ENCODE measurements around the gene ZCWPW1. TPM values are rescaled to one million over a fixed set of nuclear protein-coding genes. Genes with fewer than 3 reads are reported as not detected.
A peak's percentile ranks its signal among the peaks of the same experiment; 100 is the strongest.

The ZCWPW1 gene
- total and polyA plus RNA-seq, 2 of the 13 experiments (the other 11 are each of a cell fraction or from before 2014, with no cell fraction given) = 2.4 to 2.5 TPM

DNA sequence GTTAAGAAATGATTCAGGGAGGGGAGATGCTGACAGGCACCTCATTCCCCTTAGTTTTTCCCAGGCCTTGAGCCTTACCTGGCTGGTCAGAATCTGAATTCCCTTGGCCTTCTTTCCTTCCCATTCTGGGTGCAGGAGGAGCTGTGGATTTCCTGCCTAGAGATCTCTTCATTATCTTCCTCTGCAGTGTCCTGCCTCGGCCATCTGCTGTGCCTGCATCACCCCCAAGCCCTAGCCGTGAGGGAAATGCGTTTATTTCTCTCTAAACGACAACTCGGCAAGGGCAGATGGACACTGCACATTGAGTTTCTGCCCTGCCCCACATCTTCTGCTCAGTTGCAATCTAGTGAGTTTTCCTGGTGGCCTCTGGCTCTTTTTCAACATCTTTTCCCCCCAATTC is 26.7 kb downstream of the ZCWPW1 start:
- H3K27me3 ChIP-seq (ENCODE audit: control insufficient read depth in 1 of 2, insufficient read depth in 2 of 2, low read length in 2 of 2) = peaks cover 1 to 14% of the 10 kb centered on the region in 2 experiments; a peak in 3 of 5 replicates
- H3K4me1 ChIP-seq (ENCODE audit: insufficient read depth, low read length) = peaks cover 17% of the 10 kb centered on the region
- no peaks in the 10 kb centered on the region for H4K20me1 ChIP-seq (ENCODE audit: insufficient read depth, low read length)
- H2AFZ ChIP-seq (ENCODE audit: low read length) = no peak overlapping the region
- intact Hi-C loops (cut with micrococcal nuclease; ENCODE audit: unreplicated experiment) (no loop called here), in situ Hi-C loops (cut with HindIII; ENCODE audit: extremely low pct_ligation_motif_present, low pct_unique_long_range_greater_than_20kb) (no loop called here)
- WGBS (ENCODE audit: low lambda C conversion rate) = 20% methylated on average over 5 of the region's 5 CpGs
- no peak for DNase-seq (ENCODE audit: low spot score)
- BruUV-seq (replicated peaks) = no TSS peak
- no peak overlapping the region for H3K27ac ChIP-seq (ENCODE audit: extremely low read length, insufficient read depth, low read length)
- H3K36me3 ChIP-seq (replicated peaks in 1 of 2; ENCODE audit: control insufficient read depth in 1 of 2, insufficient read depth in 2 of 2, low read length in 2 of 2) = no peaks in the 10 kb centered on the region
- H3K9ac ChIP-seq (ENCODE audit: insufficient read depth, low read depth, low read length) = no peak overlapping the region
- TF ChIP-seq TSC22D2 (CRISPR knock-in tag; IDR thresholded peaks at IDR 0.05; ENCODE audit: borderline replicate concordance) (no peak), ARNTL (CRISPR knock-in tag; IDR thresholded peaks at IDR 0.05) (no peak)
- no peaks in the 10 kb centered on the region for H3K79me2 ChIP-seq (ENCODE audit: insufficient read depth, low read length)
- ChIA-PET POLR2A (interaction anchor here (1.2 kb wide), 1 partner anchor 27 kb away, joined by 5 read pairs; the partner anchor contains the start of gene ZCWPW1), CTCF (ENCODE audit: low intra/inter-chr PET ratio, low total read pairs) (no interaction called here)
- H3K4me2 ChIP-seq (ENCODE audit: low read depth, low read length) = no peak overlapping the region
- no peaks in the 10 kb centered on the region for H3K9me3 ChIP-seq (ENCODE audit: low read length)
- no peak for FAIRE-seq
- no peak for ATAC-seq
- H3K4me3 ChIP-seq (replicated peaks in 1 of 3; ENCODE audit: insufficient read depth in 1 of 3, low read depth in 2 of 3, low read length in 3 of 3) = no peak overlapping the region

DNA sequence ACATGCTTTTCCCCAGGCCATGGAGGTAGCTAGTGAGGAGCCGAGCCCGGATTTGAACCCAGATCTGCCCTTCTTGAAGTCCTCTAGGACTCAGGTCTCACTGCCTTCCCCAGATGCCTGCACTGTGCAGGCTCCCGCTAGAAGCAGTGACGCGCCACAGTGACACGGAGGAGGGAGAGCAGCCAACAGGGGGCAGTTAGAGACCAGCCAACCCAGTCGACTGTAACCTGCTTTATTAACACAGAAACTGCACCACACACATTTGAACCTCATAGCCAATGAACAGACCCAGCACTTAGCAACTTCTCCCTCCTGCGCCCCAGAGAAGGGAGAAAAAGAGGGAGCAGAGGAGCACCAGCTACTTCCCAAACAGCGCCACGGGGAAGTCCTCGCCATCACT is 27.8 kb downstream of the ZCWPW1 start:
- H3K9ac ChIP-seq (ENCODE audit: insufficient read depth, low read depth, low read length) = no peak overlapping the region
- ChIA-PET CTCF (ENCODE audit: low intra/inter-chr PET ratio, low total read pairs) (interaction anchor here (1.4 kb wide), 1 partner anchor 50 kb away, joined by 4 read pairs; no protein-coding TSS in a partner anchor), POLR2A (interaction anchor here (1.2 kb wide), 1 partner anchor 28 kb away, joined by 5 read pairs; the partner anchor contains the start of gene ZCWPW1)
- no peak overlapping the region for H3K4me3 ChIP-seq (replicated peaks in 1 of 3; ENCODE audit: insufficient read depth in 1 of 3, low read depth in 2 of 3, low read length in 3 of 3)
- no peak overlapping the region for H2AFZ ChIP-seq (ENCODE audit: low read length)
- peaks cover 1 to 4% of the 10 kb centered on the region in 2 experiments; a peak in 2 of 5 replicates for H3K27me3 ChIP-seq (ENCODE audit: control insufficient read depth in 1 of 2, insufficient read depth in 2 of 2, low read length in 2 of 2)
- no peaks in the 10 kb centered on the region for H3K79me2 ChIP-seq (ENCODE audit: insufficient read depth, low read length)
- H4K20me1 ChIP-seq (ENCODE audit: insufficient read depth, low read length) = no peaks in the 10 kb centered on the region
- no peak overlapping the region for H3K27ac ChIP-seq (ENCODE audit: extremely low read length, insufficient read depth, low read length)
- peak; percentile 94 for ATAC-seq
- no peaks in the 10 kb centered on the region for H3K9me3 ChIP-seq (ENCODE audit: low read length)
- intact Hi-C loops (cut with micrococcal nuclease; ENCODE audit: unreplicated experiment) = no loop called here
- peak; percentile 42 for DNase-seq (ENCODE audit: low spot score)
- no peak for FAIRE-seq
- BruUV-seq (replicated peaks) = no TSS peak
- H3K36me3 ChIP-seq (replicated peaks in 1 of 2; ENCODE audit: control insufficient read depth in 1 of 2, insufficient read depth in 2 of 2, low read length in 2 of 2) = no peaks in the 10 kb centered on the region
- no peak overlapping the region for H3K4me2 ChIP-seq (ENCODE audit: low read depth, low read length)
- in situ Hi-C loops (cut with HindIII; ENCODE audit: extremely low pct_ligation_motif_present, low pct_unique_long_range_greater_than_20kb) = no loop called here
- H3K4me1 ChIP-seq (ENCODE audit: insufficient read depth, low read length) = peaks cover 17% of the 10 kb centered on the region
- 83% methylated on average over 4 of the region's 11 CpGs for WGBS (ENCODE audit: low lambda C conversion rate)
- TF ChIP-seq HMGXB4 (CRISPR knock-in tag; IDR thresholded peaks at IDR 0.05; ENCODE audit: borderline replicate concordance in 1 of 2, low read depth in 1 of 2) (0 out of 4 replicates have a peak, but pooled peaks have one; percentile 27 to 36), PHF8 (CRISPR knock-in tag; IDR thresholded peaks at IDR 0.05) (no peak)
- TF ChIP-seq, protein P1, sequence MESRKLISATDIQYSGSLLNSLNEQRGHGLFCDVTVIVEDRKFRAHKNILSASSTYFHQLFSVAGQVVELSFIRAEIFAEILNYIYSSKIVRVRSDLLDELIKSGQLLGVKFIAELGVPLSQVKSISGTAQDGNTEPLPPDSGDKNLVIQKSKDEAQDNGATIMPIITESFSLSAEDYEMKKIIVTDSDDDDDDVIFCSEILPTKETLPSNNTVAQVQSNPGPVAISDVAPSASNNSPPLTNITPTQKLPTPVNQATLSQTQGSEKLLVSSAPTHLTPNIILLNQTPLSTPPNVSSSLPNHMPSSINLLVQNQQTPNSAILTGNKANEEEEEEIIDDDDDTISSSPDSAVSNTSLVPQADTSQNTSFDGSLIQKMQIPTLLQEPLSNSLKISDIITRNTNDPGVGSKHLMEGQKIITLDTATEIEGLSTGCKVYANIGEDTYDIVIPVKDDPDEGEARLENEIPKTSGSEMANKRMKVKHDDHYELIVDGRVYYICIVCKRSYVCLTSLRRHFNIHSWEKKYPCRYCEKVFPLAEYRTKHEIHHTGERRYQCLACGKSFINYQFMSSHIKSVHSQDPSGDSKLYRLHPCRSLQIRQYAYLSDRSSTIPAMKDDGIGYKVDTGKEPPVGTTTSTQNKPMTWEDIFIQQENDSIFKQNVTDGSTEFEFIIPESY (CRISPR knock-in tag; IDR thresholded peaks at IDR 0.05) = peak; percentile 61

Measured in HepG2 (cell line).